Dermis blood vessel endothelial cell (primary cell): ENCODE measurements around the gene SPON2. TPM values are rescaled to one million over a fixed set of nuclear protein-coding genes. Genes with fewer than 3 reads are reported as not detected.

ENCODE experiments used
- DNase-seq: peaks from one replicate; pipeline ENCODE4 v3.0.0; 2010
- total RNA-seq: library from RNA; depleted of rRNA; stranded (reverse); fragments of >200 nt; gene quantifications from 2 replicates; pipeline ENCODE4 v1.2.3, GENCODE V29; 2014

The SPON2 gene
- total RNA-seq, 1 donor from 2014 or later, result 1.5 TPM

GRCh38 chr4:1194010-1194900, 21.9 kb upstream of the SPON2 start:
- peak; percentile 41 for DNase-seq

GRCh38 chr4:1193206-1194009, 21.0 kb upstream of the SPON2 start:
- DNase-seq, result no peak

- no peak for DNase-seq
Measured at GRCh38 chr4:1192493-1193205, 20.3 kb upstream of the SPON2 start.

GRCh38 chr4:1192091-1192492, 19.7 kb upstream of the SPON2 start:
- peak; percentile 92 for DNase-seq

- no peak for DNase-seq
Measured at GRCh38 chr4:1191621-1192020, 19.2 kb upstream of the SPON2 start.

- DNase-seq, result no peak
Measured at GRCh38 chr4:1187182-1187581, 14.8 kb upstream of the SPON2 start.

GRCh38 chr4:1183985-1184773, 11.8 kb upstream of the SPON2 start:
- DNase-seq, result no peak

- DNase-seq, result no peak
Measured at GRCh38 chr4:1182313-1182712, 9.9 kb upstream of the SPON2 start.

- DNase-seq, result no peak
Measured at GRCh38 chr4:1180663-1181062, 8.3 kb upstream of the SPON2 start.

GRCh38 chr4:1179976-1180375, 7.6 kb upstream of the SPON2 start:
- DNase-seq, result no peak

GRCh38 chr4:1179089-1179441, 6.7 kb upstream of the SPON2 start:
- DNase-seq, result no peak

GRCh38 chr4:1178300-1179088, 6.1 kb upstream of the SPON2 start:
- DNase-seq, result no peak

- no peak for DNase-seq
Measured at GRCh38 chr4:1177274-1178141, 5.1 kb upstream of the SPON2 start.

- no peak for DNase-seq
Measured at GRCh38 chr4:1176398-1177273, 4.3 kb upstream of the SPON2 start.

GRCh38 chr4:1175635-1176229, 3.3 kb upstream of the SPON2 start:
- no peak for DNase-seq

GRCh38 chr4:1174941-1175634, 2.7 kb upstream of the SPON2 start:
- no peak for DNase-seq

- DNase-seq, result no peak
Measured at GRCh38 chr4:1172971-1173757, 781 bp upstream of the SPON2 start.
